Measurements from ENCODE around the gene CYP1B1. TPM values are rescaled to one million over a fixed set of nuclear protein-coding genes. Genes with fewer than 3 reads are reported as not detected.

CYP1B1 gene
- total and polyA plus RNA-seq, 2 of the 13 experiments (the other 11 are each of a cell fraction or from before 2014, with no cell fraction given): not detected

DNA sequence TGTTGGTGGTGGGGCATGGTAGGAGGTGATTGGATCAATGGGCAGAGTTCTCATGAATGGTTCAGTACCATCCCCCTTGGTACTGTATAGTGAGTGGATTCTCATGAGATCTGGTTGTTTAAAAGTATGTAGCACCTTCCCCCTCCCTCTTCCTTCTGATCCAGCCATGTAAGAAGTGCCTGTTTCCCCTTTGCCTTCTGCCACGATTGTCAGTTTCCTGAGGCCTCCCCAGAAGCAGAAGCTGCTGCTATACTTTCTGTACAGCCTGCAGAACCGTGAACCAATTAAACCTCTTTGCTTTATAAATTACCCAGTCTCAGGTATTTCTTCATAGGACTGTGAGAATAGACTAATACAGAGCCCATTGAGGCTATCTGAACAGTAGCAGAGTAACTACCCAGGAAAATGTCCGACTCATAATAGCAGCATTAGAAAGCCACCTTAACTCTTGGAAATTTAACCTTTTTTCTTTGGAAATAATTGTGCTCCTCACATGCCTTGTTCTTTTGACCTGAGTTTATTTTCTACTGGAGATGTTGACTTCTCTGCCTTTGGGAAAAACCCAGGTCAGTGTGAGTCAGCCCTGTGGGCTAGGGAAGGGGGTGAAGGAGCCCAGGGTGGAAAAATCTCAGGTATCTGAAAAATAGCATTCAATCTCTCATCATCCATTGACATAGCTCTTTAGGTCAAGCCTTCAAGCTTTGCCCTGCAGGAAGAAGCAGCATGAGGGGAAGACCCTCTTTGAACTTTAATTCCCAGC is 18.1 kb downstream of the CYP1B1 start:
- Histone ChIP-seq H3K27ac (ENCODE audit: extremely low read length, insufficient read depth, low read length) (no peak overlapping the region), H3K9ac (ENCODE audit: insufficient read depth, low read depth, low read length) (no peak overlapping the region), H3K36me3 (replicated peaks in 1 of 2; ENCODE audit: control insufficient read depth in 1 of 2, insufficient read depth in 2 of 2, low read length in 2 of 2) (no peaks in the 10 kb centered on the region), H2AFZ (ENCODE audit: low read length) (no peak overlapping the region), H4K20me1 (ENCODE audit: insufficient read depth, low read length) (no peaks in the 10 kb centered on the region), H3K4me3 (replicated peaks in 1 of 3; ENCODE audit: insufficient read depth in 1 of 3, low read depth in 2 of 3, low read length in 3 of 3) (no peak overlapping the region), H3K4me2 (ENCODE audit: low read depth, low read length) (no peak overlapping the region), H3K9me3 (ENCODE audit: low read length) (no peaks in the 10 kb centered on the region), H3K79me2 (ENCODE audit: insufficient read depth, low read length) (no peaks in the 10 kb centered on the region), H3K27me3 (ENCODE audit: control insufficient read depth in 1 of 2, insufficient read depth in 2 of 2, low read length in 2 of 2) (no peaks in the 10 kb centered on the region; a peak in 1 of 5 replicates), H3K4me1 (ENCODE audit: insufficient read depth, low read length) (no peaks in the 10 kb centered on the region)
- no TSS peak for BruUV-seq (replicated peaks)
- TF ChIP-seq, protein P1, sequence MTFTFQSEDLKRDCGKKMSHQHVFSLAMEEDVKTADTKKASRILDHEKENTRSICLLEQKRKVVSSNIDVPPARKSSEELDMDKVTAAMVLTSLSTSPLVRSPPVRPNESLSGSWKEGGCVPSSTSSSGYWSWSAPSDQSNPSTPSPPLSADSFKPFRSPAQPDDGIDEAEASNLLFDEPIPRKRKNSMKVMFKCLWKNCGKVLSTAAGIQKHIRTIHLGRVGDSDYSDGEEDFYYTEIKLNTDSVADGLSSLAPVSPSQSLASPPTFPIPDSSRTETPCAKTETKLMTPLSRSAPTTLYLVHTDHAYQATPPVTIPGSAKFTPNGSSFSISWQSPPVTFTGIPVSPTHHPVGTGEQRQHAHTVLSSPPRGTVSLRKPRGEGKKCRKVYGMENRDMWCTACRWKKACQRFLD (CRISPR knock-in tag; IDR thresholded peaks at IDR 0.05; ENCODE audit: borderline replicate concordance): no peak
- TF ChIP-seq ZNF136 (CRISPR knock-in tag; IDR thresholded peaks at IDR 0.05; ENCODE audit: low read depth) (no peak), NFYB (CRISPR knock-in tag; IDR thresholded peaks at IDR 0.05) (no peak), ZNF557 (CRISPR knock-in tag; IDR thresholded peaks at IDR 0.05) (no peak), NCOA5 (CRISPR knock-in tag; IDR thresholded peaks at IDR 0.05) (no peak), FOXP1 (IDR thresholded peaks at IDR 0.05) (no peak), FOXP1 (CRISPR knock-in tag; IDR thresholded peaks at IDR 0.05) (no peak), MEIS1 (CRISPR knock-in tag; IDR thresholded peaks at IDR 0.05; ENCODE audit: borderline replicate concordance) (no peak), TCF7L2 (IDR thresholded peaks at IDR 0.05; ENCODE audit: low read depth, low read length) (no peak), GPN1 (CRISPR knock-in tag; IDR thresholded peaks at IDR 0.05; ENCODE audit: borderline replicate concordance) (no peak), HNRNPL (IDR thresholded peaks at IDR 0.05; ENCODE audit: low read depth, low read length) (no peak), GABPB1 (CRISPR knock-in tag; IDR thresholded peaks at IDR 0.05) (no peak), DMAP1 (CRISPR knock-in tag; IDR thresholded peaks at IDR 0.05) (no peak), SKI (IDR thresholded peaks at IDR 0.05; ENCODE audit: partially characterized antibody) (no peak), ZNF558 (CRISPR knock-in tag; IDR thresholded peaks at IDR 0.05; ENCODE audit: borderline replicate concordance) (no peak), ZNF121 (CRISPR knock-in tag; IDR thresholded peaks at IDR 0.05) (no peak), GLI4 (CRISPR knock-in tag; IDR thresholded peaks at IDR 0.05; ENCODE audit: borderline replicate concordance) (no peak)
- TF ChIP-seq, protein P2, sequence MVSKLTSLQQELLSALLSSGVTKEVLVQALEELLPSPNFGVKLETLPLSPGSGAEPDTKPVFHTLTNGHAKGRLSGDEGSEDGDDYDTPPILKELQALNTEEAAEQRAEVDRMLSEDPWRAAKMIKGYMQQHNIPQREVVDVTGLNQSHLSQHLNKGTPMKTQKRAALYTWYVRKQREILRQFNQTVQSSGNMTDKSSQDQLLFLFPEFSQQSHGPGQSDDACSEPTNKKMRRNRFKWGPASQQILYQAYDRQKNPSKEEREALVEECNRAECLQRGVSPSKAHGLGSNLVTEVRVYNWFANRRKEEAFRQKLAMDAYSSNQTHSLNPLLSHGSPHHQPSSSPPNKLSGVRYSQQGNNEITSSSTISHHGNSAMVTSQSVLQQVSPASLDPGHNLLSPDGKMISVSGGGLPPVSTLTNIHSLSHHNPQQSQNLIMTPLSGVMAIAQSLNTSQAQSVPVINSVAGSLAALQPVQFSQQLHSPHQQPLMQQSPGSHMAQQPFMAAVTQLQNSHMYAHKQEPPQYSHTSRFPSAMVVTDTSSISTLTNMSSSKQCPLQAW (CRISPR knock-in tag; IDR thresholded peaks at IDR 0.05): no peak
- WGBS (ENCODE audit: low lambda C conversion rate): 2% methylated on average over 3 of the region's 3 CpGs
- ATAC-seq: no peak
- CTCF ChIA-PET (ENCODE audit: low intra/inter-chr PET ratio, low total read pairs): no interaction called here
- intact Hi-C loops (cut with micrococcal nuclease; ENCODE audit: unreplicated experiment) (no loop called here), in situ Hi-C loops (cut with HindIII; ENCODE audit: extremely low pct_ligation_motif_present, low pct_unique_long_range_greater_than_20kb) (no loop called here)
- POLR2A ChIA-PET: no interaction called here
- FAIRE-seq: no peak
- DNase-seq (ENCODE audit: low spot score): no peak
